ENCODE results near the gene ADAMTSL4. TPM values are rescaled to one million over a fixed set of nuclear protein-coding genes. Genes with fewer than 3 reads are reported as not detected.

ADAMTSL4 gene
- polyA plus RNA-seq, 1 experiment: 8.6 TPM

- ChIA-PET POLR2A (no interaction called here), CTCF (interaction anchor here (1.4 to 4.0 kb wide), 3 partner anchors 13 to 255 kb away, joined by 3 to 34 read pairs (median 6); no protein-coding TSS in a partner anchor)
- Histone ChIP-seq H3K27me3 (ENCODE audit: control insufficient read depth, insufficient read depth, low read length) (no peaks in the 10 kb centered on the region), H3K4me3 (ENCODE audit: low read depth, low read length) (no peak overlapping the region), H3K36me3 (ENCODE audit: control insufficient read depth, insufficient read depth, low read length) (peaks cover 6% of the 10 kb centered on the region)
- no peak for TF ChIP-seq CTCF (IDR thresholded peaks at IDR 0.05; ENCODE audit: insufficient read depth, low read depth, low read length)
- DNase-seq (ENCODE audit: low read depth): no peak
These were observed 7.9 kb downstream of the ADAMTSL4 start for GRCh38 chr1:150557065-150557600.

GRCh38 chr1:150557813-150558212 lies 8.6 kb downstream of the ADAMTSL4 start:
- DNase-seq (ENCODE audit: low read depth): no peak
- CTCF ChIA-PET: interaction anchor here (0.9 to 4.7 kb wide), 8 partner anchors 8 to 438 kb away, joined by 3 to 72 read pairs (median 4); partner anchors contain the start of genes ADAMTSL4 and MCL1
- TF ChIP-seq CTCF (IDR thresholded peaks at IDR 0.05; ENCODE audit: insufficient read depth, low read depth, low read length): no peak
- no peak overlapping the region for H3K4me3 ChIP-seq (ENCODE audit: low read depth, low read length)
- H3K27me3 ChIP-seq (ENCODE audit: control insufficient read depth, insufficient read depth, low read length): no peaks in the 10 kb centered on the region
- POLR2A ChIA-PET: no interaction called here
- H3K36me3 ChIP-seq (ENCODE audit: control insufficient read depth, insufficient read depth, low read length): peaks cover 6% of the 10 kb centered on the region

DNA sequence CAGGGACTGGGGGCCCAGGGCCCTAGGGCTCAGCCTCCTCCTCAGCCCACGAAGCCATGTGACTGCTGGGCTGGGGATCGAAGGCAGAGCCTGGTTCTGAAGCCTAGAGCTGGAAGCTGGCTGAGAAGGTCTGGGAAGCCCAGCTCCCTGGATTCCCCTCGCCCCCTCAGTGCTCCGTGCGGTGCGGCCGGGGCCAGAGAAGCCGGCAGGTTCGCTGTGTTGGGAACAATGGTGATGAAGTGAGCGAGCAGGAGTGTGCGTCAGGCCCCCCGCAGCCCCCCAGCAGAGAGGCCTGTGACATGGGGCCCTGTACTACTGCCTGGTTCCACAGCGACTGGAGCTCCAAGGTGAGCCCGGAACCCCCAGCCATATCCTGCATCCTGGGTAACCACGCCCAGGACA lies 9.1 kb downstream of the ADAMTSL4 start:
- Histone ChIP-seq H3K4me3 (ENCODE audit: low read depth, low read length) (no peak overlapping the region), H3K36me3 (ENCODE audit: control insufficient read depth, insufficient read depth, low read length) (peaks cover 6% of the 10 kb centered on the region), H3K27me3 (ENCODE audit: control insufficient read depth, insufficient read depth, low read length) (no peaks in the 10 kb centered on the region)
- TF ChIP-seq CTCF (IDR thresholded peaks at IDR 0.05; ENCODE audit: insufficient read depth, low read depth, low read length): no peak
- CTCF ChIA-PET: interaction anchor here (0.5 to 4.7 kb wide), 14 partner anchors 8 to 437 kb away, joined by 3 to 72 read pairs (median 6); partner anchors contain the start of genes ADAMTSL4, CERS2, ENSA and MCL1
- DNase-seq (ENCODE audit: low read depth): no peak
- POLR2A ChIA-PET: no interaction called here

DNA sequence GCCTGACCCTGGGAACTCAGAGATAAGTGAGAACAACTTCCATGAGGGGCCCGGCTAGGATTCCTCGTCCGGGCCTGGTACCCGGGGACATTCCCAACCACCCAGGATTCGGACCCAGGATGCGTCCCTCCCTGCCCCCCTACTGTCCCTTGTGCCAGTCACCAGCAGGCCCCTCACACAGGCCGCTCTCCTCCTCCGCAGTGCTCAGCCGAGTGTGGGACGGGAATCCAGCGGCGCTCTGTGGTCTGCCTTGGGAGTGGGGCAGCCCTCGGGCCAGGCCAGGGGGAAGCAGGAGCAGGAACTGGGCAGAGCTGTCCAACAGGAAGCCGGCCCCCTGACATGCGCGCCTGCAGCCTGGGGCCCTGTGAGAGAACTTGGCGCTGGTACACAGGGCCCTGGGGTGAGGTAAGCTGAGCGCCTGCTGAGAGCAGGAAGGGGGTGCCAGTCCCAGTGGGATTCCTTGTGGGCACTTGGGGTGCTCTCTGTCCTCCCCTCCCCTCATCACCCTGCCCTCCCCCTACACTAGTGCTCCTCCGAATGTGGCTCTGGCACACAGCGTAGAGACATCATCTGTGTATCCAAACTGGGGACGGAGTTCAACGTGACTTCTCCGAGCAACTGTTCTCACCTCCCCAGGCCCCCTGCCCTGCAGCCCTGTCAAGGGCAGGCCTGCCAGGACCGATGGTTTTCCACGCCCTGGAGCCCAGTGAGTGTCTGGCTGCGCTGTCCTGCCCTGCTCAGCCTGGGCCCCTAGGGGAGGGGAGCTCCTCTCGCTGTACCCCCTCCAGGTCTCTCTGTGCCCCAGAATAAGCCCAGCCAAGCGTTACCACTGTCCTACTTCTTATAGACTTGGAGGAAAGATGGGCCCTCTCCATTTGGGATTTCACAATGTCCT lies 9.8 kb downstream of the ADAMTSL4 start:
- CTCF ChIA-PET: interaction anchor here (0.5 to 9.9 kb wide), 26 partner anchors 9 to 437 kb away, joined by 3 to 121 read pairs (median 7); partner anchors contain the start of genes ADAMTSL4, CERS2, CTSK and ECM1
- Histone ChIP-seq H3K4me3 (ENCODE audit: low read depth, low read length) (no peak overlapping the region), H3K36me3 (ENCODE audit: control insufficient read depth, insufficient read depth, low read length) (peaks cover 7% of the 10 kb centered on the region), H3K27me3 (ENCODE audit: control insufficient read depth, insufficient read depth, low read length) (no peaks in the 10 kb centered on the region)
- POLR2A ChIA-PET: no interaction called here
- TF ChIP-seq CTCF (IDR thresholded peaks at IDR 0.05; ENCODE audit: insufficient read depth, low read depth, low read length): no peak
- no peak for DNase-seq (ENCODE audit: low read depth)

DNA sequence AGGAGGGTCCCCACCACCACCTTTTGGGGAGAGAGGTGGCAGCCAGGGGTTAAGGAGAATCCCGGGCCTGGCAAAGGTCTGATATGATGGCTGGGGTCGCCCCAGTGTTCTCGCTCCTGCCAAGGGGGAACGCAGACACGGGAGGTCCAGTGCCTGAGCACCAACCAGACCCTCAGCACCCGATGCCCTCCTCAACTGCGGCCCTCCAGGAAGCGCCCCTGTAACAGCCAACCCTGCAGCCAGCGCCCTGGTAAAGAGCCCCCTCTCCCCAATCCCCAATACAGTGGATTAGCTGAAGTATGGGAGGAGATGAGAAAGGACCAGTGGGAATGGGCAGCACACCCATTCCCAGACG lies 10.4 kb downstream of the ADAMTSL4 start:
- CTCF ChIA-PET: interaction anchor here (1.0 to 9.9 kb wide), 22 partner anchors 10 to 436 kb away, joined by 3 to 121 read pairs (median 8); partner anchors contain the start of genes ADAMTSL4, CERS2, CTSK and ECM1
- Histone ChIP-seq H3K4me3 (ENCODE audit: low read depth, low read length) (no peak overlapping the region), H3K36me3 (ENCODE audit: control insufficient read depth, insufficient read depth, low read length) (peaks cover 7% of the 10 kb centered on the region), H3K27me3 (ENCODE audit: control insufficient read depth, insufficient read depth, low read length) (no peaks in the 10 kb centered on the region)
- DNase-seq (ENCODE audit: low read depth): no peak
- POLR2A ChIA-PET: no interaction called here
- no peak for TF ChIP-seq CTCF (IDR thresholded peaks at IDR 0.05; ENCODE audit: insufficient read depth, low read depth, low read length)

Data from BJ (cell line).